H1 (cell line): ENCODE measurements around the gene ZNF593. TPM values are rescaled to one million over a fixed set of nuclear protein-coding genes. Genes with fewer than 3 reads are reported as not detected.

Experiments used
- KDM5A ChIP-seq: fragments of 200-600 bp; IDR thresholded peaks from 2 replicates; pipeline ENCODE4 v1.7.1; 2012; ENCODE audit warnings: mild to moderate bottlenecking, low read length, inconsistent platforms, mixed read lengths
- SP1 ChIP-seq: IDR thresholded peaks from 2 replicates; pipeline ENCODE4 v1.6.1; 2011; ENCODE audit warnings: low read depth, low read length
- polyA plus RNA-seq, 7 experiments: library from polyadenylated mRNA; depleted of rRNA in 3 of 7; stranded (reverse) in 5 of 7; unstranded in 2 of 7; fragments of >200 nt in 5 of 7; fragments of 200-250 nt in 2 of 7; gene quantifications; 1 replicate in 5 of 7; 2 replicates in 1 of 7; 4 replicates in 1 of 7; pipeline versions ENCODE4 v1.2.1 to v1.2.3, GENCODE V29; 2011 to 2013; ENCODE audit warnings: missing spikeins in 2 of 7, mixed read lengths in 2 of 7
- total RNA-seq: library from RNA; stranded (reverse); fragmentation: NEBNext Ultra II Directional; extraction: Animal tissue kit (Norgen Biotek cat#: 25700); gene quantifications from 2 replicates; pipeline ENCODE4 v1.2.1, GENCODE V29; 2021
- TF ChIP-seq, protein P1 (sequence below): fragments of 300-600 bp; sonication (generic); IDR thresholded peaks from 2 replicates; pipeline ENCODE4 v1.7.1; 2012; ENCODE audit warnings: low read length, moderate library complexity, mild to moderate bottlenecking, inconsistent platforms; ENCODE audit not compliant: insufficient replicate concordance

The ZNF593 gene
- total and polyA plus RNA-seq, 2 of the 8 experiments (the other 6 are each of a cell fraction or from before 2014, with no cell fraction given) = 38.2 to 68.0 TPM

DNA sequence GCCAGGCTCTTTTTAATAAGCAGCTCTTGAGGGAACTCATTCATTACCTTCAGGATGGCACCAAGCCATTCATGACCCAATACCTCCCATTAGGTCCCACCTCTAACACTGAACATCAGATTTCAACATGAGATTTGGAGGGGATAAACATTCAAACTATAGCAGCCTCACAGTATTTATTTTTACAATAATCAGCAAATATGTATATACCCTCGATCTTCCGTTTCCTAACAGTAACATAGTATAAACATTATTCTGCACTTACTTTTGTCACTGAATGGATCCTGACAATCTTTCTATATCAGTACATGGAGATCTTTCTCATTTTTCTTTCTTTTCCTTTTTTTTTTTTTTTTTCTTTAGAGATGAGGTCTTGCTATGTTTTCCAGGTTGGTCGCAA lies 26.1 kb downstream of the ZNF593 start (continued):
- TF ChIP-seq, protein P1, sequence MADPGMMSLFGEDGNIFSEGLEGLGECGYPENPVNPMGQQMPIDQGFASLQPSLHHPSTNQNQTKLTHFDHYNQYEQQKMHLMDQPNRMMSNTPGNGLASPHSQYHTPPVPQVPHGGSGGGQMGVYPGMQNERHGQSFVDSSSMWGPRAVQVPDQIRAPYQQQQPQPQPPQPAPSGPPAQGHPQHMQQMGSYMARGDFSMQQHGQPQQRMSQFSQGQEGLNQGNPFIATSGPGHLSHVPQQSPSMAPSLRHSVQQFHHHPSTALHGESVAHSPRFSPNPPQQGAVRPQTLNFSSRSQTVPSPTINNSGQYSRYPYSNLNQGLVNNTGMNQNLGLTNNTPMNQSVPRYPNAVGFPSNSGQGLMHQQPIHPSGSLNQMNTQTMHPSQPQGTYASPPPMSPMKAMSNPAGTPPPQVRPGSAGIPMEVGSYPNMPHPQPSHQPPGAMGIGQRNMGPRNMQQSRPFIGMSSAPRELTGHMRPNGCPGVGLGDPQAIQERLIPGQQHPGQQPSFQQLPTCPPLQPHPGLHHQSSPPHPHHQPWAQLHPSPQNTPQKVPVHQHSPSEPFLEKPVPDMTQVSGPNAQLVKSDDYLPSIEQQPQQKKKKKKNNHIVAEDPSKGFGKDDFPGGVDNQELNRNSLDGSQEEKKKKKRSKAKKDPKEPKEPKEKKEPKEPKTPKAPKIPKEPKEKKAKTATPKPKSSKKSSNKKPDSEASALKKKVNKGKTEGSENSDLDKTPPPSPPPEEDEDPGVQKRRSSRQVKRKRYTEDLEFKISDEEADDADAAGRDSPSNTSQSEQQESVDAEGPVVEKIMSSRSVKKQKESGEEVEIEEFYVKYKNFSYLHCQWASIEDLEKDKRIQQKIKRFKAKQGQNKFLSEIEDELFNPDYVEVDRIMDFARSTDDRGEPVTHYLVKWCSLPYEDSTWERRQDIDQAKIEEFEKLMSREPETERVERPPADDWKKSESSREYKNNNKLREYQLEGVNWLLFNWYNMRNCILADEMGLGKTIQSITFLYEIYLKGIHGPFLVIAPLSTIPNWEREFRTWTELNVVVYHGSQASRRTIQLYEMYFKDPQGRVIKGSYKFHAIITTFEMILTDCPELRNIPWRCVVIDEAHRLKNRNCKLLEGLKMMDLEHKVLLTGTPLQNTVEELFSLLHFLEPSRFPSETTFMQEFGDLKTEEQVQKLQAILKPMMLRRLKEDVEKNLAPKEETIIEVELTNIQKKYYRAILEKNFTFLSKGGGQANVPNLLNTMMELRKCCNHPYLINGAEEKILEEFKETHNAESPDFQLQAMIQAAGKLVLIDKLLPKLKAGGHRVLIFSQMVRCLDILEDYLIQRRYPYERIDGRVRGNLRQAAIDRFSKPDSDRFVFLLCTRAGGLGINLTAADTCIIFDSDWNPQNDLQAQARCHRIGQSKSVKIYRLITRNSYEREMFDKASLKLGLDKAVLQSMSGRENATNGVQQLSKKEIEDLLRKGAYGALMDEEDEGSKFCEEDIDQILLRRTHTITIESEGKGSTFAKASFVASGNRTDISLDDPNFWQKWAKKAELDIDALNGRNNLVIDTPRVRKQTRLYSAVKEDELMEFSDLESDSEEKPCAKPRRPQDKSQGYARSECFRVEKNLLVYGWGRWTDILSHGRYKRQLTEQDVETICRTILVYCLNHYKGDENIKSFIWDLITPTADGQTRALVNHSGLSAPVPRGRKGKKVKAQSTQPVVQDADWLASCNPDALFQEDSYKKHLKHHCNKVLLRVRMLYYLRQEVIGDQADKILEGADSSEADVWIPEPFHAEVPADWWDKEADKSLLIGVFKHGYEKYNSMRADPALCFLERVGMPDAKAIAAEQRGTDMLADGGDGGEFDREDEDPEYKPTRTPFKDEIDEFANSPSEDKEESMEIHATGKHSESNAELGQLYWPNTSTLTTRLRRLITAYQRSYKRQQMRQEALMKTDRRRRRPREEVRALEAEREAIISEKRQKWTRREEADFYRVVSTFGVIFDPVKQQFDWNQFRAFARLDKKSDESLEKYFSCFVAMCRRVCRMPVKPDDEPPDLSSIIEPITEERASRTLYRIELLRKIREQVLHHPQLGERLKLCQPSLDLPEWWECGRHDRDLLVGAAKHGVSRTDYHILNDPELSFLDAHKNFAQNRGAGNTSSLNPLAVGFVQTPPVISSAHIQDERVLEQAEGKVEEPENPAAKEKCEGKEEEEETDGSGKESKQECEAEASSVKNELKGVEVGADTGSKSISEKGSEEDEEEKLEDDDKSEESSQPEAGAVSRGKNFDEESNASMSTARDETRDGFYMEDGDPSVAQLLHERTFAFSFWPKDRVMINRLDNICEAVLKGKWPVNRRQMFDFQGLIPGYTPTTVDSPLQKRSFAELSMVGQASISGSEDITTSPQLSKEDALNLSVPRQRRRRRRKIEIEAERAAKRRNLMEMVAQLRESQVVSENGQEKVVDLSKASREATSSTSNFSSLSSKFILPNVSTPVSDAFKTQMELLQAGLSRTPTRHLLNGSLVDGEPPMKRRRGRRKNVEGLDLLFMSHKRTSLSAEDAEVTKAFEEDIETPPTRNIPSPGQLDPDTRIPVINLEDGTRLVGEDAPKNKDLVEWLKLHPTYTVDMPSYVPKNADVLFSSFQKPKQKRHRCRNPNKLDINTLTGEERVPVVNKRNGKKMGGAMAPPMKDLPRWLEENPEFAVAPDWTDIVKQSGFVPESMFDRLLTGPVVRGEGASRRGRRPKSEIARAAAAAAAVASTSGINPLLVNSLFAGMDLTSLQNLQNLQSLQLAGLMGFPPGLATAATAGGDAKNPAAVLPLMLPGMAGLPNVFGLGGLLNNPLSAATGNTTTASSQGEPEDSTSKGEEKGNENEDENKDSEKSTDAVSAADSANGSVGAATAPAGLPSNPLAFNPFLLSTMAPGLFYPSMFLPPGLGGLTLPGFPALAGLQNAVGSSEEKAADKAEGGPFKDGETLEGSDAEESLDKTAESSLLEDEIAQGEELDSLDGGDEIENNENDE = no peak
- TF ChIP-seq SP1 = no peak
- no peak for TF ChIP-seq KDM5A
- TF ChIP-seq, all 59 proteins: peak for 0
